Measurements from ENCODE around the gene SMOC1. TPM values are rescaled to one million over a fixed set of nuclear protein-coding genes. Genes with fewer than 3 reads are reported as not detected.

SMOC1 gene
- total RNA-seq, 4 donors from 2014 or later = 0.72 to 3.1 (median 1.6) TPM

DNA sequence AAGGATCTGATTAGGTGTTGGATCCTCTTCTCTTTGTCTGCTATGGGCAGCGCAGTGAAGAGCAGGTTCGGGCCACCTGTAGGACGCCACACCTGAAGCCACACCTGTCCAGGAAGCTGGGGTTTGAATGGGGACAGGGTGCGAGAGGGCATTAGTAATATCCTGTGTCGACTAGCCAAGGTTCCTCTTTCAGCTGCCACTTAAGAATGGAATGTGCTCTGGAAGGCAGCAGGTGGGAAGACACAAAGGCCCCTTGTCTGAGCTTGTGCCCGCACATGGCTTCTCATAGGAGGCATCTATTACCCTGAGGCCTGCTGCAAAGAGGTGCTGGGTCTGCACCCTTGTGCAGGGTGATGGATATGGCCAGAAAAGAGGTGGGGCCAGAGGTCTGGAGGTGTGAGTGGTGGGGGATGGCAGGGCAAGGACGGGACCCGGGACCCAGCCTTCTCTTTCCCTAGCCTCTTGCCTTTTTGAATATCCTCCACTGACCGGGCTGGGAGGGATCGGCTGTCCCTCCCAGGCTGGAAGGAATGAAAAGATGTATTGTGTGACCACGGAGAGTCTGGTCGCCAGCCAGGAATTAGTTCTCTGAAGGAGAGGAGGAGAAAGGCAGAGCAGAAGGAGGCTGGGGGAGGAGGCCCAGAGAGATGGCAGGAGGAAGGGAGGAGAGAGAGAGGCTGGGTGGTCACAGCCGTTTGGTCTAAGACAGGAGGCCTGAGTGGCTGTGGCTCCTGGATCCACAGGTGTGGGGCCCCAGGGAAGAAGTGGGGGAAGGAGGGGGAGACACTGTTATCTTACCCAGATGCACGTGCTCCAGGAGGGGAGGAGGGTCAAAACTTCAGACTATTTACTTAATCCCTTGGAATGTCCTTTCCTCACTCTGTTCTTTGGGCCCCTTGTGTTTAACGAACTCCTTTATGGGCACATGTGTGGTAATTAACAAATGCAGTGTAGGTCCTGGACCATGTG lies 101.5 kb downstream of the SMOC1 start:
- TF ChIP-seq, protein P1, sequence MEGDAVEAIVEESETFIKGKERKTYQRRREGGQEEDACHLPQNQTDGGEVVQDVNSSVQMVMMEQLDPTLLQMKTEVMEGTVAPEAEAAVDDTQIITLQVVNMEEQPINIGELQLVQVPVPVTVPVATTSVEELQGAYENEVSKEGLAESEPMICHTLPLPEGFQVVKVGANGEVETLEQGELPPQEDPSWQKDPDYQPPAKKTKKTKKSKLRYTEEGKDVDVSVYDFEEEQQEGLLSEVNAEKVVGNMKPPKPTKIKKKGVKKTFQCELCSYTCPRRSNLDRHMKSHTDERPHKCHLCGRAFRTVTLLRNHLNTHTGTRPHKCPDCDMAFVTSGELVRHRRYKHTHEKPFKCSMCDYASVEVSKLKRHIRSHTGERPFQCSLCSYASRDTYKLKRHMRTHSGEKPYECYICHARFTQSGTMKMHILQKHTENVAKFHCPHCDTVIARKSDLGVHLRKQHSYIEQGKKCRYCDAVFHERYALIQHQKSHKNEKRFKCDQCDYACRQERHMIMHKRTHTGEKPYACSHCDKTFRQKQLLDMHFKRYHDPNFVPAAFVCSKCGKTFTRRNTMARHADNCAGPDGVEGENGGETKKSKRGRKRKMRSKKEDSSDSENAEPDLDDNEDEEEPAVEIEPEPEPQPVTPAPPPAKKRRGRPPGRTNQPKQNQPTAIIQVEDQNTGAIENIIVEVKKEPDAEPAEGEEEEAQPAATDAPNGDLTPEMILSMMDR (IDR thresholded peaks at IDR 0.05) = no peak
- no peak for TF ChIP-seq EP300 (IDR thresholded peaks at IDR 0.05)
- no peak for TF ChIP-seq POLR2AphosphoS5 (IDR thresholded peaks at IDR 0.05)
- no peak for TF ChIP-seq POLR2A (IDR thresholded peaks at IDR 0.05)
- H3K27ac ChIP-seq = no peak overlapping the region
- H3K9me3 ChIP-seq = no peaks in the 10 kb centered on the region
- no peaks in the 10 kb centered on the region for H3K4me1 ChIP-seq
- 55% methylated on average over 15 of the region's 15 CpGs for WGBS
- no peak for DNase-seq (ENCODE audit: low spot score in 2 of 2)
- H3K4me3 ChIP-seq = no peak overlapping the region
- no peaks in the 10 kb centered on the region for H3K36me3 ChIP-seq
- peaks cover 11% of the 10 kb centered on the region for H3K27me3 ChIP-seq

DNA sequence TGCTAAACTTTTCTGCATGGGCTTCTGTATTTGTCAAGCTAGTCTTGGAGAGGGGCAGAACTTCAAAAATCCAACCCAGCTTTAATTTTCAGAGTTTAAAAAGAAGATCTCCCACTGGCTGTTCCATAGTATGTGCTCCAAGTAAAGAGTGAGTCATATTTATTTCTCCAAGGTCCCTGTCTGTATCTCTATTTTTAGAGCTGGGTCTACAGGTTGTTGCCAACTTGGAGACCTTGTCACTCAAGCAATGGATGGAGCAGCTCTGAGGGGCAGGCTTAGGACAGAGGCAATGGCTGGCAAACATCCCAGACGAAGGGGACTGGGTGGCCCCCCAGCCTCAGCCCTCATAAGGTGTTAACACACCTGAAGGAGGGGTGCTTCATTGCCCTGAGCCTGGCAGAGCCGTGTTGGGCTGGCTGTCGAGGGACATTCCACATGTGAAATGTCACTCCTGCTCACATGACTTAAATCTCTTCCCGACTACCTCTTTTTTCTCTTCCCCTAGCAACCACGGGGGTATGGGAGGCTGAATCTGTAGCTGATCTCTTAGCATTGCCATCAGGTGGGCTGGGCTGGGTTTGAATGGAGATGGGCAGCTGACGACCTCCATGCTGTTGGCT lies 103.1 kb downstream of the SMOC1 start:
- no peak for DNase-seq (ENCODE audit: low spot score in 2 of 2)
- Histone ChIP-seq H3K9me3 (no peaks in the 10 kb centered on the region), H3K27me3 (peaks cover 11% of the 10 kb centered on the region), H3K27ac (peak overlapping the region; percentile 34), H3K36me3 (no peaks in the 10 kb centered on the region), H3K4me3 (no peak overlapping the region), H3K4me1 (no peaks in the 10 kb centered on the region)
- WGBS = 41% methylated on average over 6 of the region's 6 CpGs
- TF ChIP-seq POLR2A (IDR thresholded peaks at IDR 0.05) (no peak), POLR2AphosphoS5 (IDR thresholded peaks at IDR 0.05) (no peak), EP300 (IDR thresholded peaks at IDR 0.05) (no peak)
- TF ChIP-seq, protein P1 (IDR thresholded peaks at IDR 0.05) = no peak

DNA sequence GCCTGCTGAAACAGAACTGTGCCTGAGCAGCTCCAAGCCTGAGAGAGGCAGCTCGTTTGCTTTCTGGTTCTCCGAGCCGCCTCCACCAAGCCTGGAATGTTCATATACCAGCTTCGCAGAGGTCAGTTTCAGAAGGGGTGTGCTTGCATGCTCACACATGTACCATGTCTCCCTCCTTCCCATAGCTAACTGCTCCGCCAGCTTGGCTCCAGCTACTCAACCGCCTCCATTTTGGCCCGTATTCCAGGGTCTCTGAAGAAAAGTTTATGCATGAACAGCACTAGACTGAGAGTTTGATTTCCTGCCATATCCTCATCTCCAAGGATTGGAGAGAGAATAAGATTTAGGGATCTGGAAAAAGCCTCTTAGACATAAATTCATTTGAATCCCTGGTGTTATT lies 103.7 kb downstream of the SMOC1 start:
- WGBS = 72% methylated on average over 7 of the region's 7 CpGs
- Histone ChIP-seq H3K36me3 (no peaks in the 10 kb centered on the region), H3K27ac (peak overlapping the region; percentile 34), H3K4me3 (no peak overlapping the region), H3K9me3 (no peaks in the 10 kb centered on the region), H3K27me3 (peaks cover 11% of the 10 kb centered on the region), H3K4me1 (no peaks in the 10 kb centered on the region)
- TF ChIP-seq POLR2A (IDR thresholded peaks at IDR 0.05) (no peak), POLR2AphosphoS5 (IDR thresholded peaks at IDR 0.05) (no peak), EP300 (IDR thresholded peaks at IDR 0.05) (no peak)
- TF ChIP-seq, protein P1 (IDR thresholded peaks at IDR 0.05) = no peak
- no peak for DNase-seq (ENCODE audit: low spot score in 2 of 2)

- Histone ChIP-seq H3K4me1 (no peaks in the 10 kb centered on the region), H3K27ac (no peak overlapping the region), H3K4me3 (no peak overlapping the region), H3K27me3 (peaks cover 11% of the 10 kb centered on the region), H3K9me3 (no peaks in the 10 kb centered on the region), H3K36me3 (no peaks in the 10 kb centered on the region)
- TF ChIP-seq, protein P1 (IDR thresholded peaks at IDR 0.05) = no peak
- TF ChIP-seq EP300 (IDR thresholded peaks at IDR 0.05) (no peak), POLR2A (IDR thresholded peaks at IDR 0.05) (no peak), POLR2AphosphoS5 (IDR thresholded peaks at IDR 0.05) (no peak)
- WGBS = 71% methylated on average over 3 of the region's 4 CpGs
- no peak for DNase-seq (ENCODE audit: low spot score in 2 of 2)
Measured at GRCh38 chr14:69983317-69983716, 104.1 kb downstream of the SMOC1 start.

DNA sequence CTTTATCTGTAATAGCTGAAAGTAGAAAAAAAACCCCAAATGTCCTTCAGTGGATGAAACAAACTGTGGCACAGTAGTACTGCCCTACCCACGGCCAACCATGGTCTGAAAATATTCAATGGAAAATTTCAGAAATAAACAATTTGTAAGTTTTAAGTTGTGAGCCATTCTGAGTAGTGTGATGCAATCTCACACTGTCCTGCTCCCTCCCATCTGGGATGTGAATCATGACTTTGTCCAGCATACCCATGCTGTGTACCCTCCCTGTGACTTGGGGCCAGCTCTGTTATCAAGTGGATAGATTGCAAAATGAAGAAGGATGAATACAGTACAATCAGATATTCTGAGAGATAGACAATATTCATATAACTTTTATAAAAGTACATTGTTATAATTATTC lies 106.2 kb downstream of the SMOC1 start:
- no peak overlapping the region for H3K4me3 ChIP-seq
- H3K4me1 ChIP-seq = no peaks in the 10 kb centered on the region
- no peak for TF ChIP-seq EP300 (IDR thresholded peaks at IDR 0.05)
- no peak for TF ChIP-seq POLR2A (IDR thresholded peaks at IDR 0.05)
- TF ChIP-seq, protein P1 (IDR thresholded peaks at IDR 0.05) = no peak
- no peak for TF ChIP-seq POLR2AphosphoS5 (IDR thresholded peaks at IDR 0.05)
- no peaks in the 10 kb centered on the region for H3K9me3 ChIP-seq
- peaks cover 7% of the 10 kb centered on the region for H3K27me3 ChIP-seq
- no peak overlapping the region for H3K27ac ChIP-seq
- 48% methylated on average over 1 of the region's 1 CpG for WGBS
- no peaks in the 10 kb centered on the region for H3K36me3 ChIP-seq
- DNase-seq (ENCODE audit: low spot score in 2 of 2) = no peak

Data from suprapubic skin (tissue), 4 donors.